Measurements from ENCODE around the gene PDF. TPM values are rescaled to one million over a fixed set of nuclear protein-coding genes. Genes with fewer than 3 reads are reported as not detected.

The PDF gene
- total and polyA plus RNA-seq, 2 of the 13 experiments (the other 11 are each of a cell fraction or from before 2014, with no cell fraction given), result 12.4 to 48.8 TPM

DNA sequence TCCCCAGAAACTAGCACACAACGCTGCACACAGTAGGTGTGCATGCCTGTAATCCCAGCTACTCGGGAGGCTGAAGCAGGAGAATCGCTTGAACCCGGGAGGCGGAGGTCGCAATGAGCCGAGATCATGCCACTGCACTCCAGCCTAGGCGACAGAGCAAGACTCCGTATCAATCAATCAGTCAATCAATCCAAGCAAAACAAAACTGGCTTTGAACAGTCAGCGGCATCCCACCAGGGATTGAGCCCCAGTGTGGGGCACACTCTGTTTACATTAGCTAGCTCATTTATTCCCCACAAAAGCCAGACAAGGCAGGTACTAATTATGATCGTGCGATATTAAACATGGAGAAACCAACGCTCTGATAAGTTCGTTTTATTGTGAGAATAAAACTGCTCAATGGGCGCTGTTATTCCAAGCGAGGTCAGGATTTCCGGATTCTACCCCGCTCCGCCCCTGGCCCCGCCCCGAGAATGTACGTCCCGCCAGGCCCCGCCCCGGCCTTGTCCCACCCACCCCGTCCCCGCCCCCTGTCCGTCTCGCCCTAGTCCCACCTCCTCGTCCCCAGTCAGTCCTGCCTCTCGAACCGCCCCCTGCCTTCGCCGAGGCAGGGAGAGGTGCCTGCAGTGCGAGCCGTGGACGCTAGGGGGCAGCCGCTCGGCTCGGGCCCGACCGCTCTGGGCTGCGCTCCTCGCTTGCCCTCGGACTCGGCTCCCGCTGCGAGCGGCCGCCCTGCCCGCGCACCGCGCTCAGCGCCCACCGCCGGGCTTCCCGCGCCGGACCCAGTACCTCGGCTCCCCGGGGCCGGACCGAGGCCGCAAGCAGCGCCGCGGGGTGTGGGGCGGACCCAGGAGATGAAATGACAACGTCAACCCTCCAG lies 19.5 kb downstream of the PDF start, which contains the start of gene VPS4A (continued):
- TF ChIP-seq ZNF367 (CRISPR knock-in tag; IDR thresholded peaks at IDR 0.05; ENCODE audit: borderline replicate concordance) (no peak), ARNT2 (CRISPR knock-in tag; IDR thresholded peaks at IDR 0.05; ENCODE audit: low read depth) (peak; percentile 72; the same call in 1 of the 2 replicates), ZBTB3 (CRISPR knock-in tag; IDR thresholded peaks at IDR 0.05; ENCODE audit: borderline replicate concordance, low read depth) (no peak), TCF7L2 (IDR thresholded peaks at IDR 0.05; ENCODE audit: low read depth, low read length) (no peak), PAX8 (CRISPR knock-in tag; IDR thresholded peaks at IDR 0.05; ENCODE audit: borderline replicate concordance) (peak; percentile 80; the same call in 1 of the 2 replicates), ZNF230 (CRISPR knock-in tag; IDR thresholded peaks at IDR 0.05) (no peak), CCDC6 (CRISPR knock-in tag; IDR thresholded peaks at IDR 0.05) (peak; percentile 97), BRD4 (CRISPR knock-in tag; IDR thresholded peaks at IDR 0.05) (0 out of 2 replicates have a peak, but pooled peaks have one; percentile 15), CEBPG (CRISPR knock-in tag; IDR thresholded peaks at IDR 0.05) (peak; percentile 29), ZNF674 (CRISPR knock-in tag; IDR thresholded peaks at IDR 0.05; ENCODE audit: low read depth) (0 out of 2 replicates have a peak, but pooled peaks have one; percentile 93), POGZ (CRISPR knock-in tag; IDR thresholded peaks at IDR 0.05) (peak; percentile 77), ZNF766 (CRISPR knock-in tag; IDR thresholded peaks at IDR 0.05; ENCODE audit: borderline replicate concordance) (peak; percentile 74; the same call in 1 of the 2 replicates), ZNF232 (CRISPR knock-in tag; IDR thresholded peaks at IDR 0.05; ENCODE audit: borderline replicate concordance) (0 out of 2 replicates have a peak, but pooled peaks have one; percentile 22)
- TF ChIP-seq, protein P1, sequence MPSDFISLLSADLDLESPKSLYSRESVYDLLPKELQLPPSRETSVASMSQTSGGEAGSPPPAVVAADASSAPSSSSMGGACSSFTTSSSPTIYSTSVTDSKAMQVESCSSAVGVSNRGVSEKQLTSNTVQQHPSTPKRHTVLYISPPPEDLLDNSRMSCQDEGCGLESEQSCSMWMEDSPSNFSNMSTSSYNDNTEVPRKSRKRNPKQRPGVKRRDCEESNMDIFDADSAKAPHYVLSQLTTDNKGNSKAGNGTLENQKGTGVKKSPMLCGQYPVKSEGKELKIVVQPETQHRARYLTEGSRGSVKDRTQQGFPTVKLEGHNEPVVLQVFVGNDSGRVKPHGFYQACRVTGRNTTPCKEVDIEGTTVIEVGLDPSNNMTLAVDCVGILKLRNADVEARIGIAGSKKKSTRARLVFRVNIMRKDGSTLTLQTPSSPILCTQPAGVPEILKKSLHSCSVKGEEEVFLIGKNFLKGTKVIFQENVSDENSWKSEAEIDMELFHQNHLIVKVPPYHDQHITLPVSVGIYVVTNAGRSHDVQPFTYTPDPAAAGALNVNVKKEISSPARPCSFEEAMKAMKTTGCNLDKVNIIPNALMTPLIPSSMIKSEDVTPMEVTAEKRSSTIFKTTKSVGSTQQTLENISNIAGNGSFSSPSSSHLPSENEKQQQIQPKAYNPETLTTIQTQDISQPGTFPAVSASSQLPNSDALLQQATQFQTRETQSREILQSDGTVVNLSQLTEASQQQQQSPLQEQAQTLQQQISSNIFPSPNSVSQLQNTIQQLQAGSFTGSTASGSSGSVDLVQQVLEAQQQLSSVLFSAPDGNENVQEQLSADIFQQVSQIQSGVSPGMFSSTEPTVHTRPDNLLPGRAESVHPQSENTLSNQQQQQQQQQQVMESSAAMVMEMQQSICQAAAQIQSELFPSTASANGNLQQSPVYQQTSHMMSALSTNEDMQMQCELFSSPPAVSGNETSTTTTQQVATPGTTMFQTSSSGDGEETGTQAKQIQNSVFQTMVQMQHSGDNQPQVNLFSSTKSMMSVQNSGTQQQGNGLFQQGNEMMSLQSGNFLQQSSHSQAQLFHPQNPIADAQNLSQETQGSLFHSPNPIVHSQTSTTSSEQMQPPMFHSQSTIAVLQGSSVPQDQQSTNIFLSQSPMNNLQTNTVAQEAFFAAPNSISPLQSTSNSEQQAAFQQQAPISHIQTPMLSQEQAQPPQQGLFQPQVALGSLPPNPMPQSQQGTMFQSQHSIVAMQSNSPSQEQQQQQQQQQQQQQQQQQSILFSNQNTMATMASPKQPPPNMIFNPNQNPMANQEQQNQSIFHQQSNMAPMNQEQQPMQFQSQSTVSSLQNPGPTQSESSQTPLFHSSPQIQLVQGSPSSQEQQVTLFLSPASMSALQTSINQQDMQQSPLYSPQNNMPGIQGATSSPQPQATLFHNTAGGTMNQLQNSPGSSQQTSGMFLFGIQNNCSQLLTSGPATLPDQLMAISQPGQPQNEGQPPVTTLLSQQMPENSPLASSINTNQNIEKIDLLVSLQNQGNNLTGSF (CRISPR knock-in tag; IDR thresholded peaks at IDR 0.05), result peak; percentile 84
- TF ChIP-seq, protein P2, sequence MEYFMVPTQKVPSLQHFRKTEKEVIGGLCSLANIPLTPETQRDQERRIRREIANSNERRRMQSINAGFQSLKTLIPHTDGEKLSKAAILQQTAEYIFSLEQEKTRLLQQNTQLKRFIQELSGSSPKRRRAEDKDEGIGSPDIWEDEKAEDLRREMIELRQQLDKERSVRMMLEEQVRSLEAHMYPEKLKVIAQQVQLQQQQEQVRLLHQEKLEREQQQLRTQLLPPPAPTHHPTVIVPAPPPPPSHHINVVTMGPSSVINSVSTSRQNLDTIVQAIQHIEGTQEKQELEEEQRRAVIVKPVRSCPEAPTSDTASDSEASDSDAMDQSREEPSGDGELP (IDR thresholded peaks at IDR 0.05; ENCODE audit: borderline replicate concordance, low read depth), result peak; percentile 26; the same call in 1 of the 2 replicates
- TF ChIP-seq, protein P3, sequence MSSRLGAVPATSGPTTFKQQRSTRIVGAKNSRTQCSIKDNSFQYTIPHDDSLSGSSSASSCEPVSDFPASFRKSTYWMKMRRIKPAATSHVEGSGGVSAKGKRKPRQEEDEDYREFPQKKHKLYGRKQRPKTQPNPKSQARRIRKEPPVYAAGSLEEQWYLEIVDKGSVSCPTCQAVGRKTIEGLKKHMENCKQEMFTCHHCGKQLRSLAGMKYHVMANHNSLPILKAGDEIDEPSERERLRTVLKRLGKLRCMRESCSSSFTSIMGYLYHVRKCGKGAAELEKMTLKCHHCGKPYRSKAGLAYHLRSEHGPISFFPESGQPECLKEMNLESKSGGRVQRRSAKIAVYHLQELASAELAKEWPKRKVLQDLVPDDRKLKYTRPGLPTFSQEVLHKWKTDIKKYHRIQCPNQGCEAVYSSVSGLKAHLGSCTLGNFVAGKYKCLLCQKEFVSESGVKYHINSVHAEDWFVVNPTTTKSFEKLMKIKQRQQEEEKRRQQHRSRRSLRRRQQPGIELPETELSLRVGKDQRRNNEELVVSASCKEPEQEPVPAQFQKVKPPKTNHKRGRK (CRISPR knock-in tag; IDR thresholded peaks at IDR 0.05), result no peak
- TF ChIP-seq, protein P4, sequence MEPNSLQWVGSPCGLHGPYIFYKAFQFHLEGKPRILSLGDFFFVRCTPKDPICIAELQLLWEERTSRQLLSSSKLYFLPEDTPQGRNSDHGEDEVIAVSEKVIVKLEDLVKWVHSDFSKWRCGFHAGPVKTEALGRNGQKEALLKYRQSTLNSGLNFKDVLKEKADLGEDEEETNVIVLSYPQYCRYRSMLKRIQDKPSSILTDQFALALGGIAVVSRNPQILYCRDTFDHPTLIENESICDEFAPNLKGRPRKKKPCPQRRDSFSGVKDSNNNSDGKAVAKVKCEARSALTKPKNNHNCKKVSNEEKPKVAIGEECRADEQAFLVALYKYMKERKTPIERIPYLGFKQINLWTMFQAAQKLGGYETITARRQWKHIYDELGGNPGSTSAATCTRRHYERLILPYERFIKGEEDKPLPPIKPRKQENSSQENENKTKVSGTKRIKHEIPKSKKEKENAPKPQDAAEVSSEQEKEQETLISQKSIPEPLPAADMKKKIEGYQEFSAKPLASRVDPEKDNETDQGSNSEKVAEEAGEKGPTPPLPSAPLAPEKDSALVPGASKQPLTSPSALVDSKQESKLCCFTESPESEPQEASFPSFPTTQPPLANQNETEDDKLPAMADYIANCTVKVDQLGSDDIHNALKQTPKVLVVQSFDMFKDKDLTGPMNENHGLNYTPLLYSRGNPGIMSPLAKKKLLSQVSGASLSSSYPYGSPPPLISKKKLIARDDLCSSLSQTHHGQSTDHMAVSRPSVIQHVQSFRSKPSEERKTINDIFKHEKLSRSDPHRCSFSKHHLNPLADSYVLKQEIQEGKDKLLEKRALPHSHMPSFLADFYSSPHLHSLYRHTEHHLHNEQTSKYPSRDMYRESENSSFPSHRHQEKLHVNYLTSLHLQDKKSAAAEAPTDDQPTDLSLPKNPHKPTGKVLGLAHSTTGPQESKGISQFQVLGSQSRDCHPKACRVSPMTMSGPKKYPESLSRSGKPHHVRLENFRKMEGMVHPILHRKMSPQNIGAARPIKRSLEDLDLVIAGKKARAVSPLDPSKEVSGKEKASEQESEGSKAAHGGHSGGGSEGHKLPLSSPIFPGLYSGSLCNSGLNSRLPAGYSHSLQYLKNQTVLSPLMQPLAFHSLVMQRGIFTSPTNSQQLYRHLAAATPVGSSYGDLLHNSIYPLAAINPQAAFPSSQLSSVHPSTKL (CRISPR knock-in tag; IDR thresholded peaks at IDR 0.05), result no peak
